Parathyroid adenoma (tissue), 2 donors: ENCODE data around the gene CCNB2.
A peak's percentile ranks its signal among the peaks of the same experiment; 100 is the strongest.

Experiments
- H2AFZ ChIP-seq: fragments of 300-600 bp; sonication (generic); one replicate; pipeline ENCODE4 v1.7.0; 2017; ENCODE audit warnings: antibody characterized with exemption, mild to moderate bottlenecking
- H3K27ac ChIP-seq: fragments of 300-600 bp; sonication (generic); one replicate; pipeline ENCODE4 v1.7.0; 2017
- H3K27me3 ChIP-seq: fragments of 300-600 bp; sonication (generic); one replicate; pipeline ENCODE4 v1.7.0; 2017; ENCODE audit warnings: low read length; ENCODE audit not compliant: control insufficient read depth, insufficient read depth
- H3K36me3 ChIP-seq: fragments of 300-600 bp; sonication (generic); one replicate; pipeline ENCODE4 v1.7.0; 2017; ENCODE audit warnings: low read length; ENCODE audit not compliant: control insufficient read depth, insufficient read depth
- H3K4me1 ChIP-seq: fragments of 300-600 bp; sonication (generic); one replicate; pipeline ENCODE4 v1.7.0; 2017; ENCODE audit warnings: control low read depth
- H3K4me2 ChIP-seq: fragments of 300-600 bp; sonication (generic); one replicate; pipeline ENCODE4 v1.7.0; 2017; ENCODE audit warnings: low read length
- H3K4me3 ChIP-seq: fragments of 300-600 bp; sonication (generic); one replicate; pipeline ENCODE4 v1.7.0; 2017; ENCODE audit warnings: low read depth, low read length
- H3K79me2 ChIP-seq: fragments of 300-600 bp; sonication (generic); one replicate; pipeline ENCODE4 v1.7.0; 2017; ENCODE audit warnings: control low read depth
- H3K9ac ChIP-seq: fragments of 300-600 bp; sonication (generic); one replicate; pipeline ENCODE4 v1.7.0; 2017; ENCODE audit warnings: mild to moderate bottlenecking
- H3K9me3 ChIP-seq: fragments of 300-600 bp; sonication (generic); one replicate; pipeline ENCODE4 v1.7.0; 2017; ENCODE audit warnings: low read length; ENCODE audit not compliant: control insufficient read depth
- TF ChIP-seq, protein P1 (sequence below): fragments of 300-600 bp; sonication (generic); IDR thresholded peaks from one replicate; pipeline ENCODE4 v1.7.0; 2017; ENCODE audit warnings: antibody characterized with exemption, mild to moderate bottlenecking
- donor health status: primary hyperparathyroidism.

CCNB2 gene

DNA sequence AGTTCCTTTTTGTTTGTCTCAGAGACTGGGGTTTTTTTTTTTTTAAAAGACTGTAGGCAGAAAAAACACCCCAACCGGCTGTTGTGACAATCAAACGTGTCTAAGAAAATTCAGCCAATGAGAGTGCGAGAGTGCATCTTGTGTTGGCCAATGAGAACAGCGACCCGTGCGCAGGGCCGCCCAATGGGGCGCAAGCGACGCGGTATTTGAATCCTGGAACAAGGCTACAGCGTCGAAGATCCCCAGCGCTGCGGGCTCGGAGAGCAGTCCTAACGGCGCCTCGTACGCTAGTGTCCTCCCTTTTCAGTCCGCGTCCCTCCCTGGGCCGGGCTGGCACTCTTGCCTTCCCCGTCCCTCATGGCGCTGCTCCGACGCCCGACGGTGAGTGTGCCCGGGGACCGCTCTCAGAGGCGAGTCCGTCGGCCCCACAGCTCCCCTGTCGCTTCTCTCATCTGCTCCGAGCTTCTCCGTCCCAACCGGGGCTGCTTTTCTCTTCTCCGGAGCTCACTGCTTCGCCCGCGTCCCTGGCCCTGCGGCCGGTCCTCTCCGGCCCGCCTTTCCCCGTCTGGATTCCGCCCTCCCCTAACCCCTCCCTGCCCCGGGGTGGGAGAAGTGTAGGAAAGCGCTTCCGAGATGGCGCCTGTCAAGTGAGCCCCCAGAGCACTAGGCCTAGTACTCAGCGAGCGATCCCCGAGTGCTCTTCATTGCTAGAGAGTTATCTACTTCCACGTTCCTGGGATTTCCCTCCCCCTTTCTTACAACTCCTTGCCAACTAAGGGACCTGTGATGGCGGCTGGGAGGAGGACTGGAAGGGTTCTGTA is at the start of gene CCNB2:
Gene CCNB2, plus strand, starts transcription at position 235 of the 821 bp plus-strand sequence. Its CDS starts 123 bp downstream, at position 358.
- no peaks in the 10 kb centered on the region for H3K4me1 ChIP-seq
- no peaks in the 10 kb centered on the region for H3K79me2 ChIP-seq
- no peak within 1 kb of the TSS for H3K27ac ChIP-seq
- TF ChIP-seq, protein P1, sequence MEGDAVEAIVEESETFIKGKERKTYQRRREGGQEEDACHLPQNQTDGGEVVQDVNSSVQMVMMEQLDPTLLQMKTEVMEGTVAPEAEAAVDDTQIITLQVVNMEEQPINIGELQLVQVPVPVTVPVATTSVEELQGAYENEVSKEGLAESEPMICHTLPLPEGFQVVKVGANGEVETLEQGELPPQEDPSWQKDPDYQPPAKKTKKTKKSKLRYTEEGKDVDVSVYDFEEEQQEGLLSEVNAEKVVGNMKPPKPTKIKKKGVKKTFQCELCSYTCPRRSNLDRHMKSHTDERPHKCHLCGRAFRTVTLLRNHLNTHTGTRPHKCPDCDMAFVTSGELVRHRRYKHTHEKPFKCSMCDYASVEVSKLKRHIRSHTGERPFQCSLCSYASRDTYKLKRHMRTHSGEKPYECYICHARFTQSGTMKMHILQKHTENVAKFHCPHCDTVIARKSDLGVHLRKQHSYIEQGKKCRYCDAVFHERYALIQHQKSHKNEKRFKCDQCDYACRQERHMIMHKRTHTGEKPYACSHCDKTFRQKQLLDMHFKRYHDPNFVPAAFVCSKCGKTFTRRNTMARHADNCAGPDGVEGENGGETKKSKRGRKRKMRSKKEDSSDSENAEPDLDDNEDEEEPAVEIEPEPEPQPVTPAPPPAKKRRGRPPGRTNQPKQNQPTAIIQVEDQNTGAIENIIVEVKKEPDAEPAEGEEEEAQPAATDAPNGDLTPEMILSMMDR = no peak
- no peak within 1 kb of the TSS for H3K9ac ChIP-seq
- no peaks in the 10 kb centered on the region for H3K9me3 ChIP-seq
- no peaks in the 10 kb centered on the region for H3K36me3 ChIP-seq
- H3K4me2 ChIP-seq = peak within 1 kb of the TSS; percentile 90
- peak within 1 kb of the TSS; percentile 68 for H3K4me3 ChIP-seq
- H2AFZ ChIP-seq = peak within 1 kb of the TSS; percentile 77
- no peaks in the 10 kb centered on the region for H3K27me3 ChIP-seq

DNA sequence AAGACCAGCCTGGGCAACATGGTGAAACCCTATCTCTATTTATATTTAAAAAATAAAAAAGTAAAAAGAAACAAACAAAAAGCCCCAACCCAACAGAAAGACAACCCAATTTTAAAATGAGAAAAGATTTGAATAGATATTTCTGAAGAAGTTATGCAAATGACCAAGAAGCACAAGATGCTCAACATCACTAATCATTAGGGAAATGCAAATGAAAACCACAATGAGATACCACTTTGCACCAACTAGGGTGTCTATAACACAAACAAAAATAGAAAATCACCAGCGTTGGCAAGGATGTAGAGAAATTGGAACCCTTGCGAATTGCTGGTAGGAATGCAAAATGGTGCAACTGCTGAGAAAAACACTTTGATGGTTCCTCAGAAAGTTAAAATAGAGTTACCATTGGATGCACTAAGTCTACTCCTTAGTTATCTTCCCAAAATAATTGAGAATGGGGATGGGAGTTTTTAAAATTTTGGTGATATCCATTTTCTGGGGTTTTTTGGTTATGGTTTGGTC is 45.8 kb upstream of the CCNB2 start:
- Histone ChIP-seq H3K79me2 (no peaks in the 10 kb centered on the region), H3K9ac (no peak overlapping the region), H3K27ac (no peak overlapping the region), H2AFZ (no peak overlapping the region), H3K4me3 (no peak overlapping the region), H3K4me2 (no peak overlapping the region), H3K27me3 (no peaks in the 10 kb centered on the region), H3K4me1 (no peaks in the 10 kb centered on the region), H3K9me3 (no peaks in the 10 kb centered on the region), H3K36me3 (no peaks in the 10 kb centered on the region)
- TF ChIP-seq, protein P1 = no peak

DNA sequence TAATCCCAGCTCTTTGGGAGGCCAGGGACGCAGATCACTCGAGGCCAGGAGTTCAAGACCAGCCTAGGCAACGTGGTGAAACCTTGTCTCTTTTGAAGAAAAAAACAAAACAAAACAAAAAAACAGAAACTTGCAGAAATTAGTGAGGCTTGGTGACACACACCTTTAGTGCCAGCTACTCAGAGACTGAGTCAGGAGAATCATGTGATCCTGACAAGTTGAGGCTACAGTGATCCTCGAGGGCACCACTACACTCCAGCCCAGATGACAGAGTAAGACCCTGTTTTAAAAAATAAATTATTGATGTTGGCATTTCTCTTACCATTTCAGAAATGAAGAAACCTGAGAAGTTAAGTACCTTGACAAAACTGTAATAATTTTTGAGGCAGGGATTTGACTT is 44.6 kb upstream of the CCNB2 start:
- no peaks in the 10 kb centered on the region for H3K36me3 ChIP-seq
- TF ChIP-seq, protein P1 = no peak

DNA sequence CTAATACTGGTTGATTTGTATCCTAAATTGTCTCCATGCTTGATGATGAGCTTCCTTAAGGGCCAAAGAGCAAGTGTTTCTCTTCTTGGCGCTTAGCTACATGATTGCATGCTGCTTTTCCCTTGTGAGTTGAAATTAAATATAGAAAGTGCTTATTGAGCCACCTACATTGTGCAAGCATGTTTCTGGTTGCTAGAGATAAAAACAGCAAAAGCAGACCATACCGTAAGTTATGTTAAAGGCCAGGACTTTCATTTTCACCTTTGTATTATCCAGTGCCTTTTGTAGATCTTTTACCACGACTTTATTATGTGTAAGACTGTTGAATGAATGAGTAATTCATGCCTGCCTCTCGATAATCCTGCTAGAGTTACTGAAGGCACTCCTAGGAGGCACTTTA is 41.9 kb upstream of the CCNB2 start:
- no peak overlapping the region for H3K9ac ChIP-seq
- no peaks in the 10 kb centered on the region for H3K4me1 ChIP-seq
- TF ChIP-seq, protein P1 = no peak
- H3K4me2 ChIP-seq = no peak overlapping the region
- no peak overlapping the region for H2AFZ ChIP-seq
- no peak overlapping the region for H3K27ac ChIP-seq
- no peaks in the 10 kb centered on the region for H3K36me3 ChIP-seq
- no peaks in the 10 kb centered on the region for H3K9me3 ChIP-seq
- no peak overlapping the region for H3K4me3 ChIP-seq
- no peaks in the 10 kb centered on the region for H3K79me2 ChIP-seq
- no peaks in the 10 kb centered on the region for H3K27me3 ChIP-seq

More for the DNA sequence above, 44.6 kb upstream of the CCNB2 start:
- no peaks in the 10 kb centered on the region for H3K27me3 ChIP-seq
- no peak overlapping the region for H3K4me2 ChIP-seq
- no peaks in the 10 kb centered on the region for H3K4me1 ChIP-seq
- H3K4me3 ChIP-seq = no peak overlapping the region
- no peak overlapping the region for H2AFZ ChIP-seq
- H3K9me3 ChIP-seq = no peaks in the 10 kb centered on the region
- no peaks in the 10 kb centered on the region for H3K79me2 ChIP-seq
- no peak overlapping the region for H3K27ac ChIP-seq
- no peak overlapping the region for H3K9ac ChIP-seq
